Activated T-helper 1 cell treated with anti-CD3 and anti-CD28 coated beads, Interleukin-12 subunit alpha, Interleukin-12 subunit beta, Interleukin-2, Interleukin-4 antibody, amounts not matched to agents 30 ng/mL and 10 ng/mL and 1 ng/mL, durations not matched to agents 14 hours and 24 hours and 36 hours (primary cell): Measurements from ENCODE around the gene UBXN1. TPM values are rescaled to one million over a fixed set of nuclear protein-coding genes. Genes with fewer than 3 reads are reported as not detected.
"Not testable (repeated sequence)": the region's sequence is repeated elsewhere in the genome, so short reads cannot be mapped to it uniquely, and the experiment has no call there.

Experiments
- DNase-seq: peaks from one replicate; pipeline ENCODE4 v3.0.0; 2021; ENCODE audit warnings: low spot score
- H3K27ac Mint-ChIP-seq: one replicate; pipeline ENCODE4 v1.8.0; 2021; ENCODE audit warnings: mild to moderate bottlenecking, mixed read lengths
- H3K27me3 Mint-ChIP-seq: one replicate; pipeline ENCODE4 v1.8.0; 2022; ENCODE audit warnings: mild to moderate bottlenecking, moderate library complexity, mixed read lengths; ENCODE audit not compliant: insufficient read depth
- H3K36me3 Mint-ChIP-seq: one replicate; pipeline ENCODE4 v1.8.0; 2021; ENCODE audit warnings: low read depth, mixed read lengths
- H3K4me1 Mint-ChIP-seq: one replicate; pipeline ENCODE4 v1.8.0; 2021; ENCODE audit warnings: low read depth, mixed read lengths
- H3K4me3 Mint-ChIP-seq: one replicate; pipeline ENCODE4 v1.8.0; 2021; ENCODE audit warnings: mild to moderate bottlenecking, moderate library complexity, mixed read lengths
- H3K9me3 Mint-ChIP-seq: one replicate; pipeline ENCODE4 v1.8.0; 2021; ENCODE audit warnings: mixed read lengths
- intact Hi-C: fragments of 100-400 bp; cut with micrococcal nuclease; formaldehyde crosslinking; loops from one replicate; pipeline ENCODE4 v1.15.1; 2024
- total RNA-seq: library from RNA; stranded (reverse); gene quantifications from 2 replicates; pipeline ENCODE4 v1.2.3, GENCODE V29; 2022

Gene UBXN1
- total RNA-seq, 1 donor from 2014 or later = 128 TPM

DNA sequence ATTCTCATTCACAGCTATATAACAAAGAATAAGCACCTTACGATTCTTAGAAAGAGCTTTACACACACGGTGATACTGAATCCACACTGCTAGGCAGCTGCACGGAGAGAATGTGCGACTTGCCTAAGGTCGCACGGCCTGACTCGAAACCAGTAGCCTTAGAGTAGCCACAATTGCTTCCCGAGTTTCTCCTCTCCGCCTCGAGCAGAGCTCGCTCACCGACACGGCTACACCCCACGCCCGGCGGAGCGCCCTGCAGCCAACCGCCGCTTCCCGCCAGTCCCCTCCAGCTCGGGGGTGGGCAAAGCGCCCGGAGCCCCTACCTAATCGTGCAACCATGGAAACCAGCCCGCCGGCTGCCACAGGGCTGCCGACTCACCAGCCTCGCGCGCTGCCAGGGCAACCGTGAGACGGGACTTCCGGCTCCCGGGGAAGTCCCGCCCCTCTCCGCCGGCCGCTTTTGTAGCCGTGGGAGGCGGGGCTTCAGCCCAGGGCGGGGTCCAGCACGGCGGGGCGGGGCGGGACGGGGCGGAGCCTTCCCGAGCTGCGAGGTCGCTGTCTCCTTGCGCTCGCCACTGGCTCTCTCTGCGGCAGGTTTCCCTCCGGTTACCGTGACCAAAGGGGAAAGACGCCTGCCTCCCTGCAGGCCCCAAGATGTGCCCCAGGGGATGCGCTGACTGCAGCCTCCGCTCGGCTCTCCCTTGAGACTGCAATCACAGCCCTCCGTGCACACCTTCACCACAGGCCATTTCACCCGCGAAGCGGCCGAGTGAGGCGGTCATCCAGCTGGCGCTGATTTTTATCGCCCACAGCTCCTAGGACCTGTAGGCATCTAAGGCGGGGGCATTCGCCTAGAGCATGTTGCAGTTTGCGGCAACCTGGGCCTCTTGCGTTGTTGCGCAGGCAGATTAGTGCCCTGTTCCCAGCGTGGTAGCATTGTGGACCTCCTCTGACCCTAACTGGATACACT is 27.3 kb upstream of the UBXN1 start:
- peak overlapping the region; percentile 79 for H3K27ac Mint-ChIP-seq
- DNase-seq = peak; percentile 89
- peaks cover 26% of the 10 kb centered on the region for H3K36me3 Mint-ChIP-seq
- H3K4me1 Mint-ChIP-seq = peaks cover 49% of the 10 kb centered on the region
- H3K4me3 Mint-ChIP-seq = peak overlapping the region; percentile 89
- intact Hi-C loops = loop anchor here (1.0 to 5.0 kb wide), 4 partner anchors 34 to 584 kb away; partner anchors contain the start of genes INCENP and LBHD1
- no peaks in the 10 kb centered on the region for H3K27me3 Mint-ChIP-seq
- no peaks in the 10 kb centered on the region for H3K9me3 Mint-ChIP-seq

DNA sequence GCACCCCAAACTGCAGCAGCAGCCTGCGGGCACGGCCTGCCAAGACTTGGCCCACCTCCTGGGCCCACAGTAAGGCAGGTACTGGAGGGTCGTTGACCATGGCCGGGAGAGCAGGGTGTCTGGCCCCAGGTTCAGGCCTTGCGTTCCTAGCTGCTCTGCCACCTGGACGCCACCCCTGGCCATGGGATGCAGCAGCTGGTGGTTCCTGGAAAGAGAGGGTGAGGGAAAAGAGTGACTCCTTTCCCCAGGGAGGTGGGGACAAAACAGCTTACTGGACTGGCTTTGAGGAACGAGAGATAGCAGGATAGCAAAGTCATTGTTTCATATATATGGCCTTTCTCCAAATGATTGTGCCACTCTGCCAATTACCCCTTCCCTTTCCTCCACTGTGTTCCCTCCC is 26.5 kb upstream of the UBXN1 start:
- Mint-ChIP-seq H3K27me3 (no peaks in the 10 kb centered on the region), H3K36me3 (peaks cover 23% of the 10 kb centered on the region), H3K4me1 (peaks cover 44% of the 10 kb centered on the region), H3K9me3 (no peaks in the 10 kb centered on the region), H3K27ac (peak overlapping the region; percentile 79), H3K4me3 (peak overlapping the region; percentile 89)
- no peak for DNase-seq
- intact Hi-C loops = loop anchor here (5.0 kb wide), 1 partner anchor 583 kb away; the partner anchor contains the start of gene INCENP

DNA sequence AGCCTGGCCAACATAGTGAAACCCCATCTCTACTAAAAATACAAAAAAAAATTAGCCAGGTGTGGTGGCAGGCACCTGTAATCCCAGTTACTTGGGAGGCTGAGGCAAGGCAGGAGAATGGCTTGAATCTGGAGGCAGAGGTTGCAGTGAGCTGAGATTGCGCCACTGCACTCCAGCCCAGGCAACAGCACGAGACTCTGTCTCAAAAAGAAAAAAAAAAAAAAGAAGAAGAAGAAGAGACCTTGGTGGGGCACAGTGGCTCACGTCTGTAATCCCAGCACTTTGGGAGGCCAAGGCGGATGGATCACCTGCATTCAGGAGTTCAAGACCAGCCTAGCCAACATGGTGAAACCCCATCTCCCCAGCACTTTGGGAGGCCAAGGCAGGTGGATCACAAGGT is 25.0 kb upstream of the UBXN1 start:
- peaks cover 29% of the 10 kb centered on the region for H3K4me1 Mint-ChIP-seq
- H3K36me3 Mint-ChIP-seq = peaks cover 14% of the 10 kb centered on the region
- H3K4me3 Mint-ChIP-seq, H3K27me3 Mint-ChIP-seq, H3K27ac Mint-ChIP-seq, intact Hi-C loops, DNase-seq, H3K9me3 Mint-ChIP-seq: not testable (repeated sequence)

DNA sequence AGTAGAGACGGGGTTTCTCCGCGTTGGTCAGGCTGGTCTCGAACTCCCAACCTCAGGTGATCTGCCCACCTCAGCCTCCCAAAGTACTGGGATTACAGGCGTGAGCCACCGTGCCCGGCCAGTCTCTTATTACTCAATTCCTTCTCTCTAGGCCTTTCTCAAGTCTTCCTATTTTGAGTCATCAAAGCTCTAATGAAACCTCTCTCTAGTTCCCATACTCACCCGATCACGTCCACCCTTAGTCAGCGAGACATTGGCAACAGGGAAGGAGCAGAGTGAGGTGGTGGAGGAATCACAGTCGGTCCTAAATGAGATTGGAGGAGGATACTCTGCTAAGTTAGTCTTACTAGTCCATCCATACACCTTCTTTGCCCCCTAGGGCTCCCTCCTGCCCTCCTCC is 23.4 kb upstream of the UBXN1 start:
- DNase-seq = no peak
- intact Hi-C loops = no loop called here
- H3K36me3 Mint-ChIP-seq = peaks cover 14% of the 10 kb centered on the region
- H3K9me3 Mint-ChIP-seq = no peaks in the 10 kb centered on the region
- H3K27ac Mint-ChIP-seq = no peak overlapping the region
- H3K4me1 Mint-ChIP-seq = peaks cover 16% of the 10 kb centered on the region
- no peak overlapping the region for H3K4me3 Mint-ChIP-seq
- no peaks in the 10 kb centered on the region for H3K27me3 Mint-ChIP-seq

DNA sequence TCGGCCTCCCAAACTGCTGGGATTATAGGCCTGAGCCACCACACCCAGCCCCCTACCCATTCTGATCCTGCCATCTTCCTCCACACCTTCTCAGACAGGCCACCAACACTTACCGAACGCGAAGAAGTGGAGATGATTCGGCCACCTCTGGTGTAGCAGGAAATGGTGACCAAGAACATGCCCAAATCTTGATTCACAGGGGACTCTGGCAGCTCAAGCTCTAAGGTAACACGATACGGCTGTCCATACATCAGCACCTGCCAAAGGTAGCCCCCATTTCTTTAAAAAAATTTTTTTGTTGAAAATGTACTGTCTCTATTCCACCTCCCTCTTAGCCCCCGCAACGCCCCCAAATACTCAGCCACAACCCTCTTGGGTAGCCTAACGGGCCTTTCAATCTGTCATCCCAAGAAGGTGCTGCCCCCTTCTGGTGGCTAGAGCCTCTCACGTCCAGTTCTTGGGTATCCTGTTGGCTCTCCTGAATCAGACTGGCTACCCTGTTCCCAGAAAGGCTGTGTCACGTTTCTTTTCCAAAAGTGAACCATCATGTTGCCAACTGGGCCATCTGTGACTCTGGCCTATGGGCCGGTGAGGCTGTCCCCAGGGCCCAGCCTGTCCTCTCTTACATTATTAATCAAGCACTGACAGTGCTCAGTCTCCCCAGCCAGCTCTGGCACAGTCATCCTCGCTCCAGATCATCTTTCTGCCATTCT is 15.7 kb upstream of the UBXN1 start:
- intact Hi-C loops = loop anchor here (1.0 kb wide), 4 partner anchors 15 to 314 kb away; partner anchors contain the start of gene UBXN1
- H3K36me3 Mint-ChIP-seq = peaks cover 16% of the 10 kb centered on the region
- peak; percentile 61 for DNase-seq
- H3K27ac Mint-ChIP-seq = peak overlapping the region; percentile 71
- H3K4me3 Mint-ChIP-seq = no peak overlapping the region
- peaks cover 8% of the 10 kb centered on the region for H3K4me1 Mint-ChIP-seq
- no peaks in the 10 kb centered on the region for H3K27me3 Mint-ChIP-seq
- H3K9me3 Mint-ChIP-seq = no peaks in the 10 kb centered on the region

DNA sequence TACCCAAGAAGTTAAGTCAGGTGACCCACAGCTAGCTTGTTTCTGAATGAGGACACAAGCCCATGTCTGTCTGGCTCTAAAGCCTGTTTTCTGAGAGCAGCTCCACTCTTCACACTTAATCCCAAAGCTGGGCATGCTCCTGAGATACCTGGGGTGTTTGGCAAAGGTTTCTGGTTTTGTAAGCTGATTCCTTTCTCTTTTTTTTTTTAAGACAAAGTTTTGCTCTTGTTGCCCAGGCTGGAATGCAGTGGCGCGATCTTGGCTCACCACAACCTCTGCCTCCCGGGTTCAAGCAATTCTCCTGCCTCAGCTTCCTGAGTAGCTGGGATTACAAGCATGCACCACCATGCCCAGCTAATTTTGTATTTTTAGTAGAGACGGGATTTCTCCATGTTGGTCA is 14.8 kb upstream of the UBXN1 start:
- not testable (repeated sequence) for H3K4me3 Mint-ChIP-seq, H3K9me3 Mint-ChIP-seq, H3K27ac Mint-ChIP-seq, DNase-seq, H3K27me3 Mint-ChIP-seq, H3K4me1 Mint-ChIP-seq
- peaks cover 19% of the 10 kb centered on the region for H3K36me3 Mint-ChIP-seq
- intact Hi-C loops = loop anchor here (1.0 kb wide), 4 partner anchors 14 to 313 kb away; partner anchors contain the start of gene UBXN1

DNA sequence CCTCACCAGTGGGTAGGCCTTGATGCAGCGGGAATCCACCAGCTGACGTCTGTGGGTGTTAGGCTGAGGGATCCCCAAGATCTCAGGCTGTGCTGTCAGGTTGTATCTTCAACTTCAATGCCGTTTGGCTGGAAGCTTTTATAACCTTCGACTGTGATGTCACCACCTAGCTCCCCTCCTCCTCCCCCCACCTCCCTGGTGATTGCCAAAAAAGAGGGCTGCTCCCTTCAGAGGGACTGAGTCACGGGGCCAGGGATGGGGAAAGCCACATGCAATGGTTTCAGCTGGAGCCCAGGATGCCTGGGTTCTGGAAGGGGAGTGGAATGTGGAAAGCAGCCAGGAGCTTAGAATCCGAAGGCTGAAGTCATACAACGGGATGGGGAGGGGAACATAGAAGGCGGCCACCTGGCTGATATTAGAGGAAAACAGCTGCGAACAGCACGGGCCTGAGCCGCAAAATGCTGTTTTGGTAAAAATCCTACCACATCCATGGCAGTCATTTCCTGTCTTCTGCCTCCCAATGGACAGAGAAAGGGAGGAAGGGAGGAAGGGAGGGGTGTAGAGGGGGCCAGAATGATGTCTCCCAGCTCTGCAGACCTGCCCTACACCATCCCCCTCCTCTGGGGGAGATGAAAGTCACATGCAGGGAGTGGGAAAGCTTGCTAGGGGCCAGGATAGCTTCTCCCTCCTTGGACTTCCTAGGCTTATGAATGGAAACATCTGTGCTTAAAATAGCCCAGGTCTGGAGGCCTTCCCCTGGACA is 10.7 kb upstream of the UBXN1 start, which contains the start of gene LRRN4CL:
Gene LRRN4CL, minus strand, starts transcription at position 110 of the 763 bp plus-strand sequence. CDS start 1,022 bp downstream, outside the sequence.
- peaks cover 17% of the 10 kb centered on the region for H3K36me3 Mint-ChIP-seq
- peaks cover 2% of the 10 kb centered on the region for H3K4me1 Mint-ChIP-seq
- intact Hi-C loops = no loop called here
- H3K27me3 Mint-ChIP-seq = peaks cover 6% of the 10 kb centered on the region
- no peak for DNase-seq
- no peak within 1 kb of the TSS for H3K4me3 Mint-ChIP-seq
- no peak within 1 kb of the TSS for H3K27ac Mint-ChIP-seq
- no peaks in the 10 kb centered on the region for H3K9me3 Mint-ChIP-seq

DNA sequence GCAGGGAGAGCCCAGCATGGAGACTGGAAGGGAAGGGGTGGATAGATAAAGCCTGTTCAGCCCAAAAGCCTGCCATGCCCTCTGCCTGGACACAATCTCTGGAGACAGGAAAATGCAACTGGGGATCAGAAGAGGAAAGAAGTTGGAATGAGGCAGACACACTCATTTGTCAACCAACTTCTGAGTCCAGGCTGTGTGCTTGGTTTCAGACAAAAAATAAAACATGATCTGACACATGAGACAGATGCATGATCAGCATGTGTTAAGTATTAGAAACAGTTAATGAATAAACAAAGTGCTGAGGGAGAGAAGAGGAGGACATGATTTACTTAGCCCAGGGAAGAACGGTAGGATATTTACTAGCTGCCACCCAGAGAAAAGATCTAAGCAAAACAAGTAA is 9.6 kb upstream of the UBXN1 start:
- Mint-ChIP-seq H3K27ac (no peak overlapping the region), H3K9me3 (no peaks in the 10 kb centered on the region), H3K27me3 (peaks cover 6% of the 10 kb centered on the region), H3K36me3 (peaks cover 17% of the 10 kb centered on the region), H3K4me1 (no peaks in the 10 kb centered on the region), H3K4me3 (no peak overlapping the region)
- DNase-seq = no peak
- intact Hi-C loops = no loop called here

DNA sequence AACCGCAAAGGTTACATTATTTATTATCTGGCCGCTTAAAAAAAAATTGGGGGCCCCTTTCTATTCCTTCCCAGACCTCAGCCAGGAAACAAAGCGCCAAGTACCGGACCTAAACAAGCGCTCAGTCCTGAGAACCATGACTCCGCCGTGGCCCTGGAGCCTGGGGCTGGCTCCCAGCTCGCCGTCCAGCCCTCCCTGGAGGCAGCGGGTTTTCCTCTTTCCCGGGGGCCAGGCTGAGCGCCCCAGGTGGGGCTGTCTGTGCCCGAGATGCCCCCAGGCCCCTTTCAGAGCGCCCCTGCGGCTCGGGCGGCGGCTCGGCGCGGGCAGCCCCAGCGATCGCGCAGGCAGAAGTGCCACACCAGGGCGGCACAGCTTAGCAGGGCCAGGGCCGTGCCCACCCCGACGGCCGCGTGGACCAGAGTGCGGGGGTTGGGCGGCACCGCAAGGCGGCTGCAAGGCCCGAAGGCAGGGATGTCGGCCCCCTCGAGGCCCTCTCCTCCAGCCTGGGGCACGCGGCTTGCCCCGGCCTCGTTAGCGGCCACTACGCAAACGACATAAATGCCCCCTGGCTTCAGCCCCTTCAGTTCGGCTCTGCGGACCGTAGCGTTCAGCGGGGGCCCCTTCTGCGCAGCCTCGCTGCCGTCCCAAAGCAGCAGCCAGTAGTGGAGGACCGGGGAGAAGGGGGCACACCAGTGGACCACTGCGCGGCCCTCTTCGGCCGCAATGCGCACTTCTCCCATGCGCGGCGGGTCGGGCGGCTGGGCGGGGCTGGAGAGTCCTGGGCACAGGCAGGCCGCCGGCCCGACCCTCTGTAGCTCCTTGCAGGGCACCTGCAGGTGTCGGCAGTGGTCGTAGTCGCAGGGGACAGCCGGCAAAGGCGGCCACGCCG is 8.9 kb upstream of the UBXN1 start:
- Mint-ChIP-seq H3K36me3 (peaks cover 14% of the 10 kb centered on the region), H3K4me1 (no peaks in the 10 kb centered on the region), H3K27ac (no peak overlapping the region)

DNA sequence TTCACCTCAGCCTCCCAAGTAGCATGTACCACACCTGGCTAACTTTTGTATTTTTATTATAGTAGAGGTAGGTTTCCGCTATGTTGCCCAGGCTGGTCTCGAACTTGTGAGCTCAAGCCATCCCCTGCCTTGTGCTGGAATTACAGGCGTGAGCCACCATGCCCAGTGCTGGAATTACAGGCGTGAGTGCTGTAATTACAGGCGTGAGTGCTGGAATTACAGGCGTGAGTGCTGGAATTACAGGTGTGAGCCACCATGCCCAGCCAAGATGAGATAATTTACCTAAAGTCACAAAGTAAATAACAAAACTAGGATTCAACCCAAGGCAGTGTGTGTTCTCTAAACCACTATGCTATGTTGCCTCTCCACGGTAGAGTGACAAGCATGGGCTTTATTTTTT is 3.6 kb upstream of the UBXN1 start:
- Mint-ChIP-seq H3K36me3 (peaks cover 7% of the 10 kb centered on the region), H3K9me3 (no peaks in the 10 kb centered on the region), H3K4me1 (peaks cover 21% of the 10 kb centered on the region), H3K27me3 (no peaks in the 10 kb centered on the region), H3K4me3 (no peak overlapping the region), H3K27ac (no peak overlapping the region)
- no peak for DNase-seq
- intact Hi-C loops = no loop called here

More for the DNA sequence above, 8.9 kb upstream of the UBXN1 start:
- Mint-ChIP-seq H3K9me3 (no peaks in the 10 kb centered on the region), H3K4me3 (no peak overlapping the region), H3K27me3 (peaks cover 6% of the 10 kb centered on the region)
- DNase-seq = no peak
- intact Hi-C loops = no loop called here

DNA sequence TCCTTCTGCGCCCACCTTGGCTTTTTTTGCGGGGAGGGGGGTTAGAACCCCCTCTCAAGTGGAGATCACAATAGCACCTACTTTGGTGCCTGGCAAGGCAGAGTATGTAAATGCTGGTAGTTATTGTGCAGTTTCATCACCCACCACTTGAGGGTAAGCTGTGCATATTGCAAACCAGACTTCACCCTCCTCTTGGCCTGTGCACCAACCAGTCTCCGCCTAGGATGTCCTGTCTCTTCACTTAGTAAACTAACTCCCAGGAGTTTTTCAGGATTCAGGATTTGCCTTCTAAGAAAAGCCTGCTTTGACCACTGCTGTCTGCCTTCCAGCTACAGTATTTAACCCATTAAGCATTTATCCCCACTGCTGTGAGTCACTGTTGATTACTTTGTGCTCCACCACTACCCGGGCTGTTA is 2.0 kb upstream of the UBXN1 start:
- peaks cover 30% of the 10 kb centered on the region for H3K4me1 Mint-ChIP-seq
- DNase-seq = no peak
- intact Hi-C loops = no loop called here
- H3K36me3 Mint-ChIP-seq = peaks cover 13% of the 10 kb centered on the region
- H3K9me3 Mint-ChIP-seq = no peaks in the 10 kb centered on the region
- H3K27ac Mint-ChIP-seq = peak overlapping the region; percentile 67
- peak overlapping the region; percentile 72 for H3K4me3 Mint-ChIP-seq
- H3K27me3 Mint-ChIP-seq = no peaks in the 10 kb centered on the region
